Karpas-422 (cell line): ENCODE data around the gene TYW1. TPM values are rescaled to one million over a fixed set of nuclear protein-coding genes. Genes with fewer than 3 reads are reported as not detected.
"Not testable (repeated sequence)": the region's sequence is repeated elsewhere in the genome, so short reads cannot be mapped to it uniquely, and the experiment has no call there.

Experiments used
- DNase-seq: peaks from one replicate; pipeline ENCODE4 v3.0.0-alpha.2; 2015
- H2AFZ ChIP-seq: fragments of 200-600 bp; sonication (generic); 2 replicates; pipeline ENCODE4 v1.6.1; 2014; ENCODE audit warnings: antibody characterized with exemption, low read length, mixed read lengths
- H3K27ac ChIP-seq: fragments of 200-600 bp; sonication (generic); 2 replicates; pipeline ENCODE4 v1.5.1; 2014; ENCODE audit warnings: mild to moderate bottlenecking, low read length, moderate library complexity
- H3K27me3 ChIP-seq: fragments of 200-600 bp; sonication (generic); 2 replicates; pipeline ENCODE4 v1.6.1; 2014; ENCODE audit warnings: low read length, mixed read lengths
- H3K36me3 ChIP-seq: fragments of 200-600 bp; sonication (generic); 2 replicates; pipeline ENCODE4 v1.6.1; 2014; ENCODE audit warnings: low read length, mixed read lengths; ENCODE audit not compliant: insufficient read depth
- H3K4me1 ChIP-seq: fragments of 200-600 bp; sonication (generic); 2 replicates; pipeline ENCODE4 v1.6.1; 2014; ENCODE audit warnings: mild to moderate bottlenecking, low read length, mixed read lengths
- H3K4me2 ChIP-seq: fragments of 200-600 bp; sonication (generic); 2 replicates; pipeline ENCODE4 v1.6.1; 2014; ENCODE audit warnings: low read length, low read depth, mild to moderate bottlenecking; ENCODE audit not compliant: poor library complexity, severe bottlenecking
- H3K4me3 ChIP-seq: fragments of 200-600 bp; sonication (generic); 2 replicates; pipeline ENCODE4 v1.5.1; 2014; ENCODE audit warnings: mild to moderate bottlenecking, antibody characterized with exemption, low read length, mixed read lengths
- H3K79me2 ChIP-seq: fragments of 200-600 bp; sonication (generic); 2 replicates; pipeline ENCODE4 v1.6.1; 2014; ENCODE audit warnings: mild to moderate bottlenecking, low read length, mixed read lengths
- H3K9ac ChIP-seq: fragments of 200-600 bp; sonication (generic); 2 replicates; pipeline ENCODE4 v1.6.0; 2014; ENCODE audit warnings: low read length
- H3K9me2 ChIP-seq: fragments of 200-600 bp; sonication (generic), shearing (Covaris generic); replicated peaks from 2 replicates; pipeline ENCODE4 v1.6.0; 2014; ENCODE audit warnings: mild to moderate bottlenecking, low read length, moderate library complexity; ENCODE audit not compliant: insufficient read depth
- H3K9me3 ChIP-seq: fragments of 300-700, 200-600 bp; sonication (generic); 2 replicates; pipeline ENCODE4 v1.6.1; 2014; ENCODE audit warnings: low read length, mixed read lengths
- H4K20me1 ChIP-seq: fragments of 200-600 bp; sonication (generic); 2 replicates; pipeline ENCODE4 v1.6.1; 2014; ENCODE audit warnings: mild to moderate bottlenecking, antibody characterized with exemption, low read length, low read depth; ENCODE audit not compliant: insufficient read depth
- total RNA-seq: library from RNA; depleted of rRNA; stranded (reverse); fragments of >200 nt; shearing (Covaris generic); gene quantifications from 2 replicates; pipeline ENCODE4 v1.2.3, GENCODE V29; 2014; ENCODE audit warnings: low replicate concordance

The TYW1 gene
- total RNA-seq, 1 experiment from 2014 or later: 21.5 TPM

GRCh38 chr7:66958538-66959350, 37.9 kb upstream of the TYW1 start:
- no peak overlapping the region for H3K4me3 ChIP-seq
- no peak overlapping the region for H2AFZ ChIP-seq
- H3K9ac ChIP-seq: no peak overlapping the region
- H3K36me3 ChIP-seq: peaks cover 35% of the 10 kb centered on the region
- peaks cover 2% of the 10 kb centered on the region; the same call in 1 of the 2 replicates for H3K4me1 ChIP-seq
- no peak overlapping the region for H3K27ac ChIP-seq
- no peaks in the 10 kb centered on the region; the same call in none of the 2 replicates for H3K79me2 ChIP-seq
- no peaks in the 10 kb centered on the region for H3K27me3 ChIP-seq
- H4K20me1 ChIP-seq: no peaks in the 10 kb centered on the region
- no peak for DNase-seq
- H3K4me2 ChIP-seq: no peak overlapping the region
- H3K9me2 ChIP-seq: no peaks in the 10 kb centered on the region
- H3K9me3 ChIP-seq: no peaks in the 10 kb centered on the region

GRCh38 chr7:66960192-66960591, 36.4 kb upstream of the TYW1 start:
- Histone ChIP-seq H2AFZ (no peak overlapping the region), H3K27ac (no peak overlapping the region), H3K4me3 (no peak overlapping the region), H3K9me2 (no peaks in the 10 kb centered on the region), H3K4me2 (no peak overlapping the region), H3K36me3 (peaks cover 26% of the 10 kb centered on the region), H4K20me1 (no peaks in the 10 kb centered on the region), H3K79me2 (no peaks in the 10 kb centered on the region), H3K9ac (no peak overlapping the region), H3K9me3 (no peaks in the 10 kb centered on the region), H3K4me1 (no peaks in the 10 kb centered on the region), H3K27me3 (no peaks in the 10 kb centered on the region)
- DNase-seq: no peak

- Histone ChIP-seq H3K36me3 (peaks cover 21% of the 10 kb centered on the region), H3K9ac (no peak overlapping the region)
- no peak for DNase-seq
Observed at GRCh38 chr7:66961096-66961495, 35.5 kb upstream of the TYW1 start.

GRCh38 chr7:66964411-66964810, 32.2 kb upstream of the TYW1 start:
- Histone ChIP-seq H3K27ac (no peak overlapping the region), H2AFZ (no peak overlapping the region), H3K9me3 (no peaks in the 10 kb centered on the region), H3K4me1 (no peaks in the 10 kb centered on the region), H3K36me3 (peaks cover 3% of the 10 kb centered on the region; the same call in 1 of the 2 replicates), H3K9me2 (no peaks in the 10 kb centered on the region), H3K4me3 (no peak overlapping the region), H4K20me1 (no peaks in the 10 kb centered on the region), H3K27me3 (no peaks in the 10 kb centered on the region), H3K9ac (no peak overlapping the region), H3K79me2 (no peaks in the 10 kb centered on the region), H3K4me2 (no peak overlapping the region)
- DNase-seq: no peak

More at GRCh38 chr7:66961096-66961495, 35.5 kb upstream of the TYW1 start:
- no peak overlapping the region for H2AFZ ChIP-seq
- H3K4me2 ChIP-seq: no peak overlapping the region
- no peaks in the 10 kb centered on the region for H3K27me3 ChIP-seq
- H3K4me1 ChIP-seq: no peaks in the 10 kb centered on the region
- H3K79me2 ChIP-seq: no peaks in the 10 kb centered on the region
- no peaks in the 10 kb centered on the region for H3K9me2 ChIP-seq
- no peak overlapping the region for H3K4me3 ChIP-seq
- no peak overlapping the region for H3K27ac ChIP-seq
- no peaks in the 10 kb centered on the region for H3K9me3 ChIP-seq
- no peaks in the 10 kb centered on the region for H4K20me1 ChIP-seq

GRCh38 chr7:66967029-66967428, 29.6 kb upstream of the TYW1 start:
- Histone ChIP-seq H3K4me1 (no peaks in the 10 kb centered on the region), H2AFZ (no peak overlapping the region), H3K27me3 (no peaks in the 10 kb centered on the region), H4K20me1 (no peaks in the 10 kb centered on the region), H3K9ac (no peak overlapping the region), H3K36me3 (peaks cover 3% of the 10 kb centered on the region; the same call in 1 of the 2 replicates), H3K9me2 (no peaks in the 10 kb centered on the region), H3K4me2 (no peak overlapping the region), H3K79me2 (no peaks in the 10 kb centered on the region), H3K27ac (no peak overlapping the region), H3K9me3 (no peaks in the 10 kb centered on the region), H3K4me3 (no peak overlapping the region)
- DNase-seq: no peak

- not testable (repeated sequence) for H3K36me3 ChIP-seq, H2AFZ ChIP-seq, H3K4me2 ChIP-seq, H3K79me2 ChIP-seq, H3K9me2 ChIP-seq, H3K27me3 ChIP-seq, H4K20me1 ChIP-seq, H3K9ac ChIP-seq, H3K4me3 ChIP-seq, DNase-seq, H3K4me1 ChIP-seq, H3K9me3 ChIP-seq, H3K27ac ChIP-seq
Observed at GRCh38 chr7:66969001-66969400, 27.6 kb upstream of the TYW1 start.

GRCh38 chr7:66970310-66970709, 26.3 kb upstream of the TYW1 start:
- Histone ChIP-seq H3K9me3 (no peaks in the 10 kb centered on the region), H3K27me3 (no peaks in the 10 kb centered on the region), H3K79me2 (no peaks in the 10 kb centered on the region), H3K4me1 (no peaks in the 10 kb centered on the region), H4K20me1 (no peaks in the 10 kb centered on the region), H3K36me3 (no peaks in the 10 kb centered on the region), H2AFZ (no peak overlapping the region), H3K4me2 (no peak overlapping the region), H3K27ac (no peak overlapping the region), H3K4me3 (no peak overlapping the region), H3K9ac (no peak overlapping the region), H3K9me2 (no peaks in the 10 kb centered on the region)
- DNase-seq: no peak

- Histone ChIP-seq H3K4me1 (no peaks in the 10 kb centered on the region), H2AFZ (no peak overlapping the region), H3K27ac (no peak overlapping the region)
Observed at GRCh38 chr7:66974986-66975590, 21.5 kb upstream of the TYW1 start.

More at GRCh38 chr7:66974986-66975590, 21.5 kb upstream of the TYW1 start:
- Histone ChIP-seq H3K4me3 (no peak overlapping the region), H3K4me2 (no peak overlapping the region), H3K9me2 (no peaks in the 10 kb centered on the region), H3K27me3 (no peaks in the 10 kb centered on the region), H3K9me3 (peaks cover 2% of the 10 kb centered on the region), H4K20me1 (no peaks in the 10 kb centered on the region), H3K9ac (no peak overlapping the region), H3K79me2 (no peaks in the 10 kb centered on the region), H3K36me3 (peaks cover 3% of the 10 kb centered on the region; the same call in 1 of the 2 replicates)
- DNase-seq: no peak
